Measurements from ENCODE around the gene CASP3.
"Not testable (repeated sequence)": the region's sequence is repeated elsewhere in the genome, so short reads cannot be mapped to it uniquely, and the experiment has no call there.

Gene CASP3

GRCh38 chr4:184674011-184674410, 24.8 kb upstream of the CASP3 start:
- no peaks in the 10 kb centered on the region for H3K9me3 ChIP-seq
- no peak overlapping the region for H3K4me3 ChIP-seq
- H3K4me1 ChIP-seq = no peaks in the 10 kb centered on the region
- H3K36me3 ChIP-seq (replicated peaks) = peaks cover 17% of the 10 kb centered on the region
- in situ Hi-C loops (cut with MboI; ENCODE audit: low sequenced_read_pairs) = no loop called here
- DNase-seq (ENCODE audit: low spot score in 2 of 2) = no peak
- H3K27me3 ChIP-seq (ENCODE audit: low read depth) = no peaks in the 10 kb centered on the region

DNA sequence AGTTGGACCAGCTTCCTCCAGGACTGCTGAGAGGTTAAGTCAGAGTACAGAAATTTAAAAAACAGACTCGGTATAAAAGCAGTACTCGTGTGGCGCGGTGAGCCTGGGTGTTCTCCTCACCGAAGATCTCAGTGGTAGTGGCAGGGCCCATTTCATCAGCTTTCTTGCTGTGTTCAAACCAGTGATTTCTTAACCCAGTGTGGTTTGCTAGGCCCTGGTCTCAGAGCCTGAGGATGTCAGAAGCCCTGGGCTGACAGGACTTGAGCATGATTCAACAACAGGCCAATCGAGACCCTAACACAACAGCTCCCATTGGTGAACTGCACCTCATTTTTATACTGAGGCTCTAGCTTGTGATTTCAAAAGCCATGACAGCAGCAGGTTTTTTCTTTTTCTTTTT, 23.5 kb upstream of the CASP3 start:
- DNase-seq (ENCODE audit: low spot score in 2 of 2) = no peak
- H3K4me1 ChIP-seq = no peaks in the 10 kb centered on the region
- no peak overlapping the region for H3K4me3 ChIP-seq
- no peaks in the 10 kb centered on the region for H3K9me3 ChIP-seq
- peaks cover 25% of the 10 kb centered on the region for H3K36me3 ChIP-seq (replicated peaks)
- no peaks in the 10 kb centered on the region for H3K27me3 ChIP-seq (ENCODE audit: low read depth)
- in situ Hi-C loops (cut with MboI; ENCODE audit: low sequenced_read_pairs) = no loop called here

GRCh38 chr4:184671101-184671500, 21.9 kb upstream of the CASP3 start:
- peaks cover 33% of the 10 kb centered on the region for H3K36me3 ChIP-seq (replicated peaks)
- in situ Hi-C loops (cut with MboI; ENCODE audit: low sequenced_read_pairs) = no loop called here
- H3K9me3 ChIP-seq = no peaks in the 10 kb centered on the region
- no peak overlapping the region for H3K4me3 ChIP-seq
- H3K4me1 ChIP-seq = no peaks in the 10 kb centered on the region
- no peak for DNase-seq (ENCODE audit: low spot score in 2 of 2)
- no peaks in the 10 kb centered on the region for H3K27me3 ChIP-seq (ENCODE audit: low read depth)

- peaks cover 29% of the 10 kb centered on the region for H3K36me3 ChIP-seq (replicated peaks)
- no peaks in the 10 kb centered on the region for H3K9me3 ChIP-seq
- H3K4me3 ChIP-seq = no peak overlapping the region
- in situ Hi-C loops (cut with MboI; ENCODE audit: low sequenced_read_pairs) = no loop called here
- no peaks in the 10 kb centered on the region for H3K4me1 ChIP-seq
- H3K27me3 ChIP-seq (ENCODE audit: low read depth) = no peaks in the 10 kb centered on the region
- DNase-seq (ENCODE audit: low spot score in 2 of 2) = no peak
These were observed 20.0 kb upstream of the CASP3 start for GRCh38 chr4:184669251-184669650.

DNA sequence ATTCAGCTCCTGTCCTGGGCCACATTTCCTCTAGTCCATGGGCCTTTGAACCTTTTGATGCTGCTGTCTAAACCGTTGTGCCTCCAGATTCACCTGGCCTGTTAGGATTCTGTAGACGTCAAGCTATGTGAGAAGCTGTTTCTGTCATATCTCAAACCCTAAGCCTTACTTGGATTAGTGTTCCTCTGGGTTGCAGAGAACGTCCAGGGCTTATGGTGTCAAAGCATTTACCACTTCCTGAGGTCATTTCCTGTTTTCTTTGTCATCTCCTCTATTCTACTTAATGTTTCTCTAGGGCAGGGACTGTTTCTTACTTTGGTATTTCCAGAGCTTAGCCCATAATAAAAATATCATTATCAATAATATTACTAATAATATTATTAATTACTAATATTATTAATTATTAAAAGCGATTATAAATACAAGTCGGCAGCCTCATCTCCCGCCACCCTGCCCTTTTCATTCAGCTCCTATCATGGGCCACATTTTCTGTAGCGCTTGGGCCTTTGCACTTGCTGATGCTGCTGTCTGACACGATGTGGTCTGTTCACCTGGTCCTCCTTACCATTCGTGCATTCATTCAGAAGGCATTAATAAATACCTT, 19.4 kb upstream of the CASP3 start:
- Histone ChIP-seq H3K36me3 (replicated peaks) (peaks cover 29% of the 10 kb centered on the region), H3K9me3 (no peaks in the 10 kb centered on the region), H3K4me3 (no peak overlapping the region), H3K4me1 (no peaks in the 10 kb centered on the region), H3K27me3 (ENCODE audit: low read depth) (no peaks in the 10 kb centered on the region)
- no peak for DNase-seq (ENCODE audit: low spot score in 2 of 2)
- in situ Hi-C loops (cut with MboI; ENCODE audit: low sequenced_read_pairs) = no loop called here

- no peak for DNase-seq (ENCODE audit: low spot score in 2 of 2)
- no peaks in the 10 kb centered on the region for H3K27me3 ChIP-seq (ENCODE audit: low read depth)
- H3K4me1 ChIP-seq = no peaks in the 10 kb centered on the region
- no peak overlapping the region for H3K4me3 ChIP-seq
- peaks cover 29% of the 10 kb centered on the region for H3K36me3 ChIP-seq (replicated peaks)
- in situ Hi-C loops (cut with MboI; ENCODE audit: low sequenced_read_pairs) = no loop called here
- no peaks in the 10 kb centered on the region for H3K9me3 ChIP-seq
These were observed 18.8 kb upstream of the CASP3 start for GRCh38 chr4:184668096-184668495.

GRCh38 chr4:184666670-184667069, 17.4 kb upstream of the CASP3 start:
- no peaks in the 10 kb centered on the region for H3K27me3 ChIP-seq (ENCODE audit: low read depth)
- in situ Hi-C loops (cut with MboI; ENCODE audit: low sequenced_read_pairs) = no loop called here

DNA sequence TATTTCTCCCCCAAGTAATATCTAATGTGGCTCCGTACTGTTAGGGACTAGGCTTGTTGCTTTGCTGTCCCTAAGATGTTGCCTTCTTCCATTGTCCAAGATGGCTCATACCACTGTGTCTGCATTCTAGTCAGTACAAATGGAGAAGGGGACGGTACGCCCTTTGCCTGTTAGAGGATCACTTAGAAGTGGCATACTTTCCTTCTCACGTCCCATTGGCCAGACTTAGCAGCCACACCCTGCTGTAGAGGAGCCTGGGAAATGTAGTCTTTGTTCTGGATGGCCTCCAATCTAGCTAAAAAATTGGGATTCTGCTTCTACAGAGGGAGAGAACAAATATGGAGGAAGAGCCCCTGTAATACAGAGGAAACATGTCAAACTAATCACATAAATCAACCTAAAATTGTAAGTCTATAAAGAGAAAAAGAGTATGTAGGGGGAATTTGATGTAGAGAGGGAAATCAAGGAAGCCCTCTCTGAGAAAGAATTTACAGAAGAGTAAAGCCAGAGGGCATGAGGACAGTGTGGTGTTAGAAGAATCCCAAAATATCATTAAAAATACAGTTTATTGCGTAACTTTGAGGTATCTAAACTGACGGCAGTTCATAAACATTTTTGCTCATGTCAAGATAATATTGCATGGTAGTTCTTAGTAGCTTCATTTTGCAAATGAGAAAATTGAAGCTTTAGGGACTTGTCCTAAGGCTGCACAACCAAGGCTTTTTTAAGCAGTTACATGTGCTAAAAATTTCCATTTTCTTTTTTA, 15.4 kb upstream of the CASP3 start:
- Histone ChIP-seq H3K27me3 (ENCODE audit: low read depth) (no peaks in the 10 kb centered on the region), H3K9me3 (no peaks in the 10 kb centered on the region), H3K36me3 (replicated peaks) (peaks cover 26% of the 10 kb centered on the region), H3K4me1 (no peaks in the 10 kb centered on the region), H3K4me3 (no peak overlapping the region)
- peak; percentile 22 to 25 for DNase-seq (ENCODE audit: low spot score in 2 of 2)
- in situ Hi-C loops (cut with MboI; ENCODE audit: low sequenced_read_pairs) = no loop called here

More at GRCh38 chr4:184666670-184667069, 17.4 kb upstream of the CASP3 start:
- H3K9me3 ChIP-seq = no peaks in the 10 kb centered on the region
- no peaks in the 10 kb centered on the region for H3K4me1 ChIP-seq
- no peak overlapping the region for H3K4me3 ChIP-seq
- peaks cover 21% of the 10 kb centered on the region for H3K36me3 ChIP-seq (replicated peaks)
- no peak for DNase-seq (ENCODE audit: low spot score in 2 of 2)

- in situ Hi-C loops (cut with MboI; ENCODE audit: low sequenced_read_pairs) = no loop called here
- Histone ChIP-seq H3K4me3 (no peak overlapping the region), H3K4me1 (no peaks in the 10 kb centered on the region), H3K36me3 (replicated peaks) (peaks cover 20% of the 10 kb centered on the region), H3K9me3 (no peaks in the 10 kb centered on the region), H3K27me3 (ENCODE audit: low read depth) (no peaks in the 10 kb centered on the region)
- DNase-seq (ENCODE audit: low spot score in 2 of 2) = no peak
These were observed 13.0 kb upstream of the CASP3 start for GRCh38 chr4:184662236-184662635.

- Histone ChIP-seq H3K27me3 (ENCODE audit: low read depth) (no peaks in the 10 kb centered on the region), H3K36me3 (replicated peaks) (peaks cover 18% of the 10 kb centered on the region), H3K4me3 (no peak overlapping the region), H3K4me1 (no peaks in the 10 kb centered on the region), H3K9me3 (no peaks in the 10 kb centered on the region)
- DNase-seq (ENCODE audit: low spot score in 2 of 2) = no peak
- in situ Hi-C loops (cut with MboI; ENCODE audit: low sequenced_read_pairs) = no loop called here
These were observed 11.7 kb upstream of the CASP3 start for GRCh38 chr4:184660978-184661377.

- H3K36me3 ChIP-seq (replicated peaks) = peaks cover 19% of the 10 kb centered on the region
- DNase-seq (ENCODE audit: low spot score in 2 of 2); H3K4me3 ChIP-seq; in situ Hi-C loops (cut with MboI; ENCODE audit: low sequenced_read_pairs); H3K9me3 ChIP-seq; H3K27me3 ChIP-seq (ENCODE audit: low read depth); H3K4me1 ChIP-seq: not testable (repeated sequence)
These were observed 8.6 kb upstream of the CASP3 start for GRCh38 chr4:184657820-184658219.

DNA sequence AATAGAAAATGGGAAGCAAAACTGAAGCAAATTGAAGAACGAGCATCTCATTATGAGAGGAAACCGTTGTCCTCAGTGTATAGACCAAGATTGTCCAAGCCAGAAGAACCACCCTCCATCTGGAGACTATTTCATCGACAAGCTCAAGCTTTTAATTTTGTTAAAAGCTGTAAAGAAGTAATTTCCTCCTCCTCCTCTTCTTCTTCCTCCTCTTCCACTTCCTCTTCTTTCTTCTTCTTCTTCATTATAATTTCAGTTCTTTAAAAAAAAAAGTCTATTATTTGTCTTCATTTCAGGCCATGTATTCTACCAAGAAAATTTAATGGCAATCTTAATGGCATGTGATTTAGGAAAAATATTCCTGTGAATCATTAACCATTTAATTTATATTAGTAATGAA, 7.9 kb upstream of the CASP3 start:
- in situ Hi-C loops (cut with MboI; ENCODE audit: low sequenced_read_pairs) = no loop called here
- Histone ChIP-seq H3K4me1 (peaks cover 4% of the 10 kb centered on the region), H3K9me3 (no peaks in the 10 kb centered on the region), H3K36me3 (replicated peaks) (peaks cover 19% of the 10 kb centered on the region), H3K4me3 (no peak overlapping the region), H3K27me3 (ENCODE audit: low read depth) (no peaks in the 10 kb centered on the region)
- DNase-seq (ENCODE audit: low spot score in 2 of 2) = no peak

GRCh38 chr4:184655889-184656869, 6.9 kb upstream of the CASP3 start:
- H3K4me3 ChIP-seq = no peak overlapping the region
- in situ Hi-C loops (cut with MboI; ENCODE audit: low sequenced_read_pairs) = no loop called here
- peaks cover 6% of the 10 kb centered on the region for H3K4me1 ChIP-seq
- no peak for DNase-seq (ENCODE audit: low spot score in 2 of 2)
- H3K36me3 ChIP-seq (replicated peaks) = peaks cover 19% of the 10 kb centered on the region
- H3K27me3 ChIP-seq (ENCODE audit: low read depth) = no peaks in the 10 kb centered on the region
- no peaks in the 10 kb centered on the region for H3K9me3 ChIP-seq

GRCh38 chr4:184653650-184654049, 4.4 kb upstream of the CASP3 start:
- in situ Hi-C loops (cut with MboI; ENCODE audit: low sequenced_read_pairs) = no loop called here
- peak in 1 of 2 experiments; percentile 41 for DNase-seq (ENCODE audit: low spot score in 2 of 2)

More at GRCh38 chr4:184653650-184654049, 4.4 kb upstream of the CASP3 start:
- Histone ChIP-seq H3K9me3 (no peaks in the 10 kb centered on the region), H3K4me3 (no peak overlapping the region), H3K4me1 (peaks cover 7% of the 10 kb centered on the region), H3K36me3 (replicated peaks) (peaks cover 11% of the 10 kb centered on the region; the same call in 1 of the 2 replicates), H3K27me3 (ENCODE audit: low read depth) (no peaks in the 10 kb centered on the region)
